ENCODE results near the gene RALGPS1. TPM values are rescaled to one million over a fixed set of nuclear protein-coding genes. Genes with fewer than 3 reads are reported as not detected.
A peak's percentile ranks its signal among the peaks of the same experiment; 100 is the strongest.

Gene RALGPS1
- polyA plus RNA-seq, 3 donors = 0.60 to 4.6 (median 1.3) TPM

DNA sequence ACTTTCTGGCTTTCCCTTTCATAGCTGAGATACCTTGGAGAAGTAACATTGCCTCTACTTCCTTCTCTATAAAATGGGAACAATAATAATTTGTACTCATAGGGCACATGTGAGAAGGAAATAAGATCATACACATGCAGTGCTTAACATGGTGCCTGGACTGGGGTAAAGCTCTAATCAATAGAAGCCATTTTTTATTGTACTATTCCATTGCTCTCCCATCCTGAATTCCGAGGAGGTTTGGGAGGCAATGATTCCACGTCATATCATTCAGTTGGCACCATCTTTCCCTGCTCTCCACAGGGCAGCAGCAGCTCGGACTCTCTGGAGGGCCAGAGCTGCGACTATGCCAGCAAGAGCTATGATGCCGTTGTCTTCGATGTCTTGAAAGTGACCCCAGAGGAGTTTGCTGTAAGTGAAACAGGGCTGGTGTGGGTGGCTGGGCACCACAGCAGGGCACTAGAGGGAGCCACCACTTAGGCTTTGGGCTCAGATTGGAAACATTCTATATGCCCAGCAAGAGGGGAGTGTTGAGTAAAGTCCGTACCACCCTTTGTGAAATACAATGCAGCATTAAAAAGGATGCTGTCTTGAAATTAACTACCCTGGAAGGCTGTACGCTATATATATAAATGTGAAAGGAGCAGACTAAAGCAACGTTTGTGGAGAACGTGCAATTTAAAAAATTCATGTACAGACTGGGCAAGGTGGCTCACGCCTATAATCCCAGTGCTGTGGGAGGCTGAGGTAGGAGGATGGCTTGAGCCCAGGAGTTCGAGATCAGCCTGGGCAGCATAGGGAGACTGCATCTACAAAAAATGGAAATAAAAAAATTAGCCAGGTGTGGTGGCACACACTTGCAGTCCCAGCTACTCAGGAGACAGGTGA is 51.2 kb downstream of the RALGPS1 start:
- H3K9me3 Mint-ChIP-seq = no peaks in the 10 kb centered on the region
- H3K27me3 ChIP-seq (ENCODE audit: control insufficient read depth in 2 of 2, insufficient read depth in 2 of 2, low read length in 2 of 2) = peaks cover 9 to 15% of the 10 kb centered on the region in 2 donors
- H3K9me3 ChIP-seq (replicated peaks in 1 of 2; ENCODE audit: control insufficient read depth in 1 of 2, insufficient read depth in 1 of 2, low read length in 2 of 2) = no peaks in the 10 kb centered on the region
- H2AFZ ChIP-seq (ENCODE audit: insufficient read depth, low read depth, low read length, poor library complexity, severe bottlenecking) = no peak overlapping the region
- H3K27me3 Mint-ChIP-seq (ENCODE audit: low read depth in 3 of 3) = peaks cover 11 to 22% (median 14%) of the 10 kb centered on the region in 3 donors
- no peak overlapping the region for H3K27ac Mint-ChIP-seq
- no peaks in the 10 kb centered on the region for H3K36me3 ChIP-seq (replicated peaks in 1 of 2; ENCODE audit: control insufficient read depth in 1 of 2, insufficient read depth in 2 of 2, low read length in 2 of 2)
- H3K27ac ChIP-seq (ENCODE audit: low read depth in 1 of 2, low read length in 2 of 2) = no peak overlapping the region
- H3K4me1 ChIP-seq (ENCODE audit: control insufficient read depth in 1 of 2, insufficient read depth in 2 of 2, low read length in 2 of 2) = no peaks in the 10 kb centered on the region
- H3K36me3 Mint-ChIP-seq = peaks cover 0 to 8% of the 10 kb centered on the region in 2 donors
- H3K9ac ChIP-seq (ENCODE audit: insufficient read depth, low read length, poor library complexity, severe bottlenecking) = no peak overlapping the region
- H3K4me1 Mint-ChIP-seq = no peaks in the 10 kb centered on the region
- no peak overlapping the region for H3K4me3 ChIP-seq (replicated peaks in 1 of 3; ENCODE audit: low read depth in 2 of 3, low read length in 3 of 3)
- H3K4me3 Mint-ChIP-seq = no peak overlapping the region
- no peak overlapping the region for H3K4me2 ChIP-seq (replicated peaks; ENCODE audit: extremely low read depth, low read length, poor library complexity, severe bottlenecking)
- 92% methylated on average over 9 of the region's 12 CpGs for WGBS (ENCODE audit: insufficient coverage)
- TF ChIP-seq, protein P1, sequence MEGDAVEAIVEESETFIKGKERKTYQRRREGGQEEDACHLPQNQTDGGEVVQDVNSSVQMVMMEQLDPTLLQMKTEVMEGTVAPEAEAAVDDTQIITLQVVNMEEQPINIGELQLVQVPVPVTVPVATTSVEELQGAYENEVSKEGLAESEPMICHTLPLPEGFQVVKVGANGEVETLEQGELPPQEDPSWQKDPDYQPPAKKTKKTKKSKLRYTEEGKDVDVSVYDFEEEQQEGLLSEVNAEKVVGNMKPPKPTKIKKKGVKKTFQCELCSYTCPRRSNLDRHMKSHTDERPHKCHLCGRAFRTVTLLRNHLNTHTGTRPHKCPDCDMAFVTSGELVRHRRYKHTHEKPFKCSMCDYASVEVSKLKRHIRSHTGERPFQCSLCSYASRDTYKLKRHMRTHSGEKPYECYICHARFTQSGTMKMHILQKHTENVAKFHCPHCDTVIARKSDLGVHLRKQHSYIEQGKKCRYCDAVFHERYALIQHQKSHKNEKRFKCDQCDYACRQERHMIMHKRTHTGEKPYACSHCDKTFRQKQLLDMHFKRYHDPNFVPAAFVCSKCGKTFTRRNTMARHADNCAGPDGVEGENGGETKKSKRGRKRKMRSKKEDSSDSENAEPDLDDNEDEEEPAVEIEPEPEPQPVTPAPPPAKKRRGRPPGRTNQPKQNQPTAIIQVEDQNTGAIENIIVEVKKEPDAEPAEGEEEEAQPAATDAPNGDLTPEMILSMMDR (IDR thresholded peaks at IDR 0.05) = peak; percentile 39
- no peaks in the 10 kb centered on the region for H4K20me1 ChIP-seq (ENCODE audit: insufficient read depth, low read length)
- intact Hi-C loops (cut with micrococcal nuclease) = no loop called here
- no peak for DNase-seq
- H3K79me2 ChIP-seq (ENCODE audit: insufficient read depth, low read length) = no peaks in the 10 kb centered on the region

DNA sequence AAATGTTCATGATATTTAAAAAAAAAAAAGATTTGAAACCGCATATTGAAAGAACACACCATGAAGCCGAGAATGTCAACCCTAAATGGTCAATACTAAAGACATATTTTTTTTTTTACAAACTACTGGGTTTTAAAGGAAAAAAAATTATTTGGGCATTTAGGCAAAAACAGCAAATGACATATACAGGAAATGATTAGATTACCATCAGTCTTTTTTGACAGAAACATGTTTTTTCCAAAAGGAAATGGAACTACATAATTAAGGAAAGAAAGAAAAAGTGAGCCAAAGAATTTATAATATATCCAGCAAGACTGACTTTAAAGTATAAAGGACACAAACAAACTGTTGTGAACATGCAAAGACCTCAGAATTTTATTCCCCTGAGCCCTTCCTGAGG is 56.7 kb downstream of the RALGPS1 start:
- H3K36me3 Mint-ChIP-seq = peaks cover 0 to 14% of the 10 kb centered on the region in 2 donors
- TF ChIP-seq, protein P1 (IDR thresholded peaks at IDR 0.05) = no peak
- no peaks in the 10 kb centered on the region for H3K9me3 Mint-ChIP-seq
- Histone ChIP-seq H3K79me2 (ENCODE audit: insufficient read depth, low read length) (no peaks in the 10 kb centered on the region), H3K9me3 (replicated peaks in 1 of 2; ENCODE audit: control insufficient read depth in 1 of 2, insufficient read depth in 1 of 2, low read length in 2 of 2) (no peaks in the 10 kb centered on the region), H3K36me3 (replicated peaks in 1 of 2; ENCODE audit: control insufficient read depth in 1 of 2, insufficient read depth in 2 of 2, low read length in 2 of 2) (no peaks in the 10 kb centered on the region), H3K27ac (ENCODE audit: low read depth in 1 of 2, low read length in 2 of 2) (no peak overlapping the region), H3K27me3 (ENCODE audit: control insufficient read depth in 2 of 2, insufficient read depth in 2 of 2, low read length in 2 of 2) (peaks cover 26 to 47% of the 10 kb centered on the region in 2 donors), H3K9ac (ENCODE audit: insufficient read depth, low read length, poor library complexity, severe bottlenecking) (no peak overlapping the region), H3K4me2 (replicated peaks; ENCODE audit: extremely low read depth, low read length, poor library complexity, severe bottlenecking) (no peak overlapping the region), H3K4me1 (ENCODE audit: control insufficient read depth in 1 of 2, insufficient read depth in 2 of 2, low read length in 2 of 2) (no peaks in the 10 kb centered on the region), H3K4me3 (replicated peaks in 1 of 3; ENCODE audit: low read depth in 2 of 3, low read length in 3 of 3) (no peak overlapping the region), H2AFZ (ENCODE audit: insufficient read depth, low read depth, low read length, poor library complexity, severe bottlenecking) (no peak overlapping the region), H4K20me1 (ENCODE audit: insufficient read depth, low read length) (no peaks in the 10 kb centered on the region)
- intact Hi-C loops (cut with micrococcal nuclease) = no loop called here
- no peak for DNase-seq
- H3K27me3 Mint-ChIP-seq (ENCODE audit: low read depth in 3 of 3) = peaks cover 30 to 59% (median 54%) of the 10 kb centered on the region in 3 donors
- no peaks in the 10 kb centered on the region for H3K4me1 Mint-ChIP-seq
- no peak overlapping the region for H3K27ac Mint-ChIP-seq
- WGBS (ENCODE audit: insufficient coverage) = no CpG with 5 or more reads among the region's 2 CpGs
- peak overlapping the region in 1 of 2 donors; percentile 49 for H3K4me3 Mint-ChIP-seq

All from CD14-positive monocyte (primary cell).